Fibroblast of mammary gland (primary cell): ENCODE measurements around the gene AXIN2.

Source experiments
- DNase-seq: peaks from one replicate; pipeline ENCODE4 v3.0.0-alpha.2; 2010; ENCODE audit warnings: low read depth
- H3K4me3 ChIP-seq: 2 replicates; pipeline ENCODE4 v1.5.1; 2011; ENCODE audit warnings: low read depth, mild to moderate bottlenecking, low read length, moderate library complexity; ENCODE audit not compliant: control insufficient read depth
- CTCF ChIP-seq: conservative IDR thresholded peaks from 2 replicates; pipeline ENCODE4 v1.5.1; 2011; ENCODE audit warnings: low read depth, low read length, inconsistent platforms; ENCODE audit not compliant: control insufficient read depth, insufficient read depth

The AXIN2 gene

GRCh38 chr17:65583921-65584603, 22.6 kb upstream of the AXIN2 start:
- H3K4me3 ChIP-seq, result no peak overlapping the region
- no peak for TF ChIP-seq CTCF
- no peak for DNase-seq

GRCh38 chr17:65576939-65577338, 15.5 kb upstream of the AXIN2 start:
- no peak for TF ChIP-seq CTCF
- DNase-seq, result no peak
- H3K4me3 ChIP-seq, result no peak overlapping the region

- no peak for DNase-seq
- no peak overlapping the region for H3K4me3 ChIP-seq
- no peak for TF ChIP-seq CTCF
These were observed 11.8 kb upstream of the AXIN2 start for GRCh38 chr17:65573282-65573602.

GRCh38 chr17:65572581-65573281, 11.3 kb upstream of the AXIN2 start:
- no peak for DNase-seq
- no peak for TF ChIP-seq CTCF

GRCh38 chr17:65572186-65572580, 10.7 kb upstream of the AXIN2 start:
- TF ChIP-seq CTCF, result no peak

More at GRCh38 chr17:65572581-65573281, 11.3 kb upstream of the AXIN2 start:
- no peak overlapping the region for H3K4me3 ChIP-seq

GRCh38 chr17:65568918-65569317, 7.5 kb upstream of the AXIN2 start:
- TF ChIP-seq CTCF, result no peak
- no peak overlapping the region for H3K4me3 ChIP-seq
- DNase-seq, result no peak

More at GRCh38 chr17:65572186-65572580, 10.7 kb upstream of the AXIN2 start:
- no peak overlapping the region for H3K4me3 ChIP-seq
- DNase-seq, result no peak

GRCh38 chr17:65567566-65567965, 6.1 kb upstream of the AXIN2 start:
- no peak for TF ChIP-seq CTCF
- no peak for DNase-seq
- H3K4me3 ChIP-seq, result no peak overlapping the region
